ENCODE results near the gene CDK2.

DNA sequence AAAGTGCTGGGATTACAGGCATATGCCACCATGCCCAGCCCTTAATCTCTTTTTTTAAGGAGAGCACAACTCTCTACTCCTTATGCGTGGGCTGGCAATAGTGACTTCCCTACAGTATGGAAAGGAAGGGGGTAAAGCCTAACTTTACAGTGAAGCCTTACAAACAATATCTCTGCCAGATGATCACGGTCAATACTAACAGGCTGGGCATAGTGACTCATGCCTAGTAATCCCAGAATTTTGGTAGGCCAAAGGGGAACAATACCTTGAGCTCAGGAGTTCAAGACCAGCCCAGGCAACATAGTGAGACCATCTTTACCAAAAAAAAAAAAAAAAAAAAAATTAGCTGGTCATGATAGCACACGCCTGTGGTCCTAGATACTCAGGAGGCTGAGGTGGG lies 44.5 kb upstream of the CDK2 start:
- TF ChIP-seq SIN3A (IDR thresholded peaks at IDR 0.05; ENCODE audit: borderline replicate concordance, insufficient read depth, low read length) (no peak), POLR2AphosphoS5 (IDR thresholded peaks at IDR 0.05; ENCODE audit: low read depth, low read length) (no peak)

Measured in PFSK-1 (cell line).